Neural progenitor cell (in vitro differentiated cells): ENCODE results near the gene NSUN2. TPM values are rescaled to one million over a fixed set of nuclear protein-coding genes. Genes with fewer than 3 reads are reported as not detected.

Experiments used
- DNase-seq: peaks from one replicate; pipeline ENCODE4 v3.0.0-alpha.2; 2016; ENCODE audit warnings: low spot score
- H2AFZ ChIP-seq: fragments of 200-600 bp; sonication (generic); replicated peaks from 2 replicates; pipeline ENCODE4 v1.6.1; 2016; ENCODE audit warnings: antibody characterized with exemption
- H3F3A ChIP-seq: fragments of 200-600 bp; sonication (generic); 2 replicates; pipeline ENCODE4 v1.6.1; 2016; ENCODE audit warnings: antibody characterized with exemption, low read depth
- H3K27ac ChIP-seq: fragments of 200-600 bp; sonication (generic); 2 replicates; pipeline ENCODE4 v1.5.1; 2016; ENCODE audit warnings: mild to moderate bottlenecking
- H3K27me3 ChIP-seq: fragments of 200-600 bp; sonication (generic); 2 replicates; pipeline ENCODE4 v1.6.1; 2016; ENCODE audit warnings: mild to moderate bottlenecking, moderate library complexity
- H3K36me3 ChIP-seq: fragments of 200-600 bp; sonication (generic); 2 replicates; pipeline ENCODE4 v1.5.1; 2016
- H3K4me1 ChIP-seq: fragments of 200-600 bp; sonication (generic); 2 replicates; pipeline ENCODE4 v1.6.1; 2016; ENCODE audit warnings: mixed run types
- H3K4me2 ChIP-seq: fragments of 200-600 bp; sonication (generic); 2 replicates; pipeline ENCODE4 v1.6.1; 2016
- H3K4me3 ChIP-seq: fragments of 200-600 bp; sonication (generic); 2 replicates; pipeline ENCODE4 v1.5.1; 2016
- H3K79me2 ChIP-seq: fragments of 200-600 bp; sonication (generic); 2 replicates; pipeline ENCODE4 v1.6.1; 2016; ENCODE audit warnings: low read depth
- H3K9ac ChIP-seq: fragments of 200-600 bp; sonication (generic); 2 replicates; pipeline ENCODE4 v1.6.1; 2016
- H3K9me3 ChIP-seq: fragments of 200-600 bp; sonication (generic); 2 replicates; pipeline ENCODE4 v1.5.1; 2016; ENCODE audit warnings: low read depth
- H4K20me1 ChIP-seq: fragments of 200-600 bp; sonication (generic); 2 replicates; pipeline ENCODE4 v1.6.1; 2016; ENCODE audit warnings: low read depth
- H3K27ac Mint-ChIP-seq: 3 replicates; pipeline ENCODE4 v1.8.0; 2021; ENCODE audit warnings: mixed read lengths
- H3K27me3 Mint-ChIP-seq: 2 replicates; pipeline ENCODE4 v1.8.0; 2022; ENCODE audit warnings: low read depth, mild to moderate bottlenecking, inconsistent platforms, moderate library complexity, mixed read lengths; ENCODE audit not compliant: insufficient read depth
- H3K36me3 Mint-ChIP-seq: 3 replicates; pipeline ENCODE4 v1.8.0; 2021; ENCODE audit warnings: mixed read lengths
- H3K4me1 Mint-ChIP-seq: 3 replicates; pipeline ENCODE4 v1.8.0; 2021; ENCODE audit warnings: mixed read lengths
- H3K4me3 Mint-ChIP-seq: 3 replicates; pipeline ENCODE4 v1.8.0; 2021; ENCODE audit warnings: mild to moderate bottlenecking, moderate library complexity, mixed read lengths
- H3K9me3 Mint-ChIP-seq: 3 replicates; pipeline ENCODE4 v1.8.0; 2020; ENCODE audit warnings: mixed read lengths
- EZH2 ChIP-seq: fragments of 200-600 bp; sonication (generic); IDR thresholded peaks from 2 replicates; pipeline ENCODE4 v1.6.1; 2017; ENCODE audit warnings: antibody characterized with exemption, mild to moderate bottlenecking, moderate library complexity
- EZH2phosphoT487 ChIP-seq: fragments of 200-600 bp; sonication (generic); IDR thresholded peaks from 2 replicates; pipeline ENCODE4 v1.6.1; 2017; ENCODE audit warnings: antibody characterized with exemption
- total RNA-seq: library from RNA; depleted of rRNA; stranded (reverse); fragments of >200 nt; gene quantifications from 2 replicates; pipeline ENCODE4 v1.2.3, GENCODE V29; 2015; ENCODE audit warnings: low replicate concordance
- TF ChIP-seq, protein P1 (sequence below): fragments of 200-600 bp; sonication (generic); IDR thresholded peaks from 2 replicates; pipeline ENCODE4 v1.5.1; 2017; ENCODE audit warnings: antibody characterized with exemption, mild to moderate bottlenecking

The NSUN2 gene
- total RNA-seq, 1 donor from 2014 or later = 65.4 TPM

DNA sequence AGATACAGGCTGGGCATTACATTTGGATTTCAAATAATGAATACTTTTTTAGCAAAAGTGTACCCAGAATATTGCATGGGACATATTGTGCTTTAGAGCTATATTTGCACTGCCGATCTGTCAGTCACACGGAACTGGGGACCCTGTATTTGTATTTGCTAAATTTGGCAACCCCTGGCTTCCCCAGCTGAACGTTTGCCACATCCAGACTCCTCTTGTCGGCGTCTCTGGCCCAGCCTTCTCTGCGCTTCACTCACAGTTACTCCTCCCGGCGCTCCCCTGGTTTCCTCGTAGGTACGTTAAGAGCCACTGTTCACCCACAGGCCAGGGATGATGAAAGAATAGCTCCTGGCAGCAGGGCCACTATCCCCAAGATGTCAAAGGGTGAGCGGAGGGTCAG lies 58.7 kb downstream of the NSUN2 start:
- Histone ChIP-seq H3K9ac (no peak overlapping the region), H3K27me3 (no peaks in the 10 kb centered on the region), H3K4me1 (no peaks in the 10 kb centered on the region), H3K4me3 (no peak overlapping the region), H4K20me1 (no peaks in the 10 kb centered on the region), H3K4me2 (no peak overlapping the region), H3K79me2 (no peaks in the 10 kb centered on the region), H3K36me3 (no peaks in the 10 kb centered on the region), H3K9me3 (no peaks in the 10 kb centered on the region), H3K27ac (no peak overlapping the region), H3F3A (no peaks in the 10 kb centered on the region), H2AFZ (no peak overlapping the region)
- Mint-ChIP-seq H3K9me3 (peaks cover 6% of the 10 kb centered on the region), H3K36me3 (no peaks in the 10 kb centered on the region), H3K27me3 (peaks cover 13% of the 10 kb centered on the region), H3K4me3 (no peak overlapping the region), H3K4me1 (peaks cover 8% of the 10 kb centered on the region), H3K27ac (no peak overlapping the region)
- DNase-seq = no peak
- TF ChIP-seq EZH2 (no peak), EZH2phosphoT487 (no peak)
- TF ChIP-seq, protein P1, sequence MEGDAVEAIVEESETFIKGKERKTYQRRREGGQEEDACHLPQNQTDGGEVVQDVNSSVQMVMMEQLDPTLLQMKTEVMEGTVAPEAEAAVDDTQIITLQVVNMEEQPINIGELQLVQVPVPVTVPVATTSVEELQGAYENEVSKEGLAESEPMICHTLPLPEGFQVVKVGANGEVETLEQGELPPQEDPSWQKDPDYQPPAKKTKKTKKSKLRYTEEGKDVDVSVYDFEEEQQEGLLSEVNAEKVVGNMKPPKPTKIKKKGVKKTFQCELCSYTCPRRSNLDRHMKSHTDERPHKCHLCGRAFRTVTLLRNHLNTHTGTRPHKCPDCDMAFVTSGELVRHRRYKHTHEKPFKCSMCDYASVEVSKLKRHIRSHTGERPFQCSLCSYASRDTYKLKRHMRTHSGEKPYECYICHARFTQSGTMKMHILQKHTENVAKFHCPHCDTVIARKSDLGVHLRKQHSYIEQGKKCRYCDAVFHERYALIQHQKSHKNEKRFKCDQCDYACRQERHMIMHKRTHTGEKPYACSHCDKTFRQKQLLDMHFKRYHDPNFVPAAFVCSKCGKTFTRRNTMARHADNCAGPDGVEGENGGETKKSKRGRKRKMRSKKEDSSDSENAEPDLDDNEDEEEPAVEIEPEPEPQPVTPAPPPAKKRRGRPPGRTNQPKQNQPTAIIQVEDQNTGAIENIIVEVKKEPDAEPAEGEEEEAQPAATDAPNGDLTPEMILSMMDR = no peak

DNA sequence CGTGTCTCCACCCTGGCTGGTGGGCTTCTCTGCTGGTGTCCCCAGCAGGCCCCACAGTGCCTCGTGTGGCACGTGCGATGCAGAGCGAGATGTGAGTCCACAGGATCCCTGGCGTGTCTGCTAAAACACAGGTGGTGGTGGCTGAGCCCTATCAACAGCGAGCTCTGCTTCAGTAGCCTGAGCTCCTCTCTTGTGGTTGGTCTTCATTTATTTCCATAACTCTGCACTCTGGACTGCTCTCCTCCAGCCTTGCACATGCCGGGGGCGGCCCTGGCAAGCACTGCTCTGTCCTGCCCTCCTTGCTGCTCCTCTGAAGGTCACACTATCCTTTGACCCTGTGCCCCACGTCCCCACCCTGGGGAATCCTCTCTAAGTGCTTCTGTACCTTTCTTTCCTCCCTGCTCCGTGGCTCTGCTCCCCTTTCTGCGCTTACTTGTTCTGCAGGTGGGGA lies 59.2 kb downstream of the NSUN2 start:
- Histone ChIP-seq H4K20me1 (no peaks in the 10 kb centered on the region), H3K4me1 (no peaks in the 10 kb centered on the region), H3K27ac (no peak overlapping the region), H3F3A (no peaks in the 10 kb centered on the region), H3K4me2 (no peak overlapping the region), H3K9me3 (no peaks in the 10 kb centered on the region), H3K4me3 (no peak overlapping the region), H2AFZ (no peak overlapping the region), H3K36me3 (no peaks in the 10 kb centered on the region), H3K9ac (no peak overlapping the region), H3K27me3 (no peaks in the 10 kb centered on the region), H3K79me2 (no peaks in the 10 kb centered on the region)
- Mint-ChIP-seq H3K36me3 (no peaks in the 10 kb centered on the region), H3K9me3 (peaks cover 6% of the 10 kb centered on the region), H3K27me3 (peaks cover 13% of the 10 kb centered on the region), H3K4me3 (no peak overlapping the region), H3K27ac (no peak overlapping the region), H3K4me1 (peaks cover 8% of the 10 kb centered on the region)
- DNase-seq = peak; percentile 38
- TF ChIP-seq, protein P1 = peak; percentile 28
- no peak for TF ChIP-seq EZH2

DNA sequence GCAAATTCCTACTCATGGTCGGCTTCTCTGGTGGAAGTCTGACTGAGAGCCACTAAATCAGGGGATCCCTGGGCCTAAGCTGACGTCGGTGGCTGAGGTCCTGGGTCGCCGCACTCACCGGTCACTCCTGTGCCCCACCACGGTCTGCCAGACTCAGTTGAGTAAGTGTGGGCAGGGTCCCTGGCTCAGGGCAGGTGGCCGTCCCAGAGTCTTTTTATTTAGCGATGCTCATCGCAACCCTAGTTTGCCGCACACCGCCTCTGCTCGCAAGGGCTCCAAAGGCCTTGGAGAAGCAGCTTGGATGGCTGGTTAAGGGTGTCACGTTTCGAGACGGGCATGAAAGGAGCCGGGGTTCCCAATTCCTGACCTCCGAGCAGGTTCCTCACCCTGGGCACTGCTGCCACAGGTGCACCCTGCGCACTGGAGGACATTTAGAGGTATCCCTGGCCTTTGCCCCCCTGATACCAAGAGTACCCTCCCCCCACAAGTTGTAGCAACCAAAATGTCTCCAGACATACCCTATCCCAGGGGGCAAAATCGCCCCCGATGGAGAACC lies 59.9 kb downstream of the NSUN2 start:
- TF ChIP-seq EZH2 (no peak), EZH2phosphoT487 (no peak)
- TF ChIP-seq, protein P1 = no peak
- DNase-seq = no peak
- no peak overlapping the region for H3K27ac ChIP-seq
- H3K4me1 ChIP-seq = no peaks in the 10 kb centered on the region
- no peaks in the 10 kb centered on the region for H3K79me2 ChIP-seq
- H2AFZ ChIP-seq = no peak overlapping the region
- H4K20me1 ChIP-seq = no peaks in the 10 kb centered on the region
- Mint-ChIP-seq H3K4me3 (no peak overlapping the region), H3K9me3 (peaks cover 5% of the 10 kb centered on the region), H3K4me1 (peaks cover 8% of the 10 kb centered on the region), H3K27me3 (peaks cover 10% of the 10 kb centered on the region), H3K36me3 (no peaks in the 10 kb centered on the region), H3K27ac (no peak overlapping the region)
- H3K4me2 ChIP-seq = no peak overlapping the region
- no peak overlapping the region for H3K9ac ChIP-seq
- no peaks in the 10 kb centered on the region for H3K27me3 ChIP-seq
- H3K36me3 ChIP-seq = no peaks in the 10 kb centered on the region
- no peaks in the 10 kb centered on the region for H3F3A ChIP-seq
- no peak overlapping the region for H3K4me3 ChIP-seq
- H3K9me3 ChIP-seq = no peaks in the 10 kb centered on the region
